Central memory CD8-positive, alpha-beta T cell (primary cell): ENCODE results near the gene FSTL1.

Experiments used
- ATAC-seq: fragments of 150-1000 bp; cut with Tn5 transposase; replicated peaks from 2 replicates; pipeline ENCODE4 v1.10.0; 2022; ENCODE audit warnings: mild to moderate bottlenecking, moderate FRiP score, moderate number of reproducible peaks; ENCODE audit not compliant: poor library complexity, severe bottlenecking; ENCODE audit errors: extremely low read depth
- DNase-seq, 2 donors: peaks; one replicate each; pipeline ENCODE4 v3.0.0; 2021; ENCODE audit warnings: low spot score in 2 of 2
- H3K27ac Mint-ChIP-seq: one replicate; pipeline ENCODE4 v1.8.0; 2022; ENCODE audit warnings: low read depth, mild to moderate bottlenecking, moderate library complexity, mixed read lengths
- H3K27me3 Mint-ChIP-seq: one replicate; pipeline ENCODE4 v1.8.0; 2022; ENCODE audit warnings: mixed read lengths
- H3K36me3 Mint-ChIP-seq: one replicate; pipeline ENCODE4 v1.8.0; 2022; ENCODE audit warnings: mild to moderate bottlenecking, moderate library complexity, mixed read lengths; ENCODE audit not compliant: insufficient read depth
- H3K4me1 Mint-ChIP-seq: one replicate; pipeline ENCODE4 v1.8.0; 2022; ENCODE audit warnings: mixed read lengths
- H3K4me3 Mint-ChIP-seq: one replicate; pipeline ENCODE4 v1.8.0; 2022; ENCODE audit warnings: mild to moderate bottlenecking, moderate library complexity, mixed read lengths
- H3K9me3 Mint-ChIP-seq: one replicate; pipeline ENCODE4 v1.8.0; 2022; ENCODE audit warnings: mixed read lengths

Gene FSTL1

GRCh38 chr3:120443626-120444123, 7.1 kb downstream of the FSTL1 start:
- no peak for ATAC-seq
- H3K27ac Mint-ChIP-seq = no peak overlapping the region
- H3K4me3 Mint-ChIP-seq = no peak overlapping the region
- no peaks in the 10 kb centered on the region for H3K36me3 Mint-ChIP-seq
- no peaks in the 10 kb centered on the region for H3K4me1 Mint-ChIP-seq
- no peaks in the 10 kb centered on the region for H3K9me3 Mint-ChIP-seq
- DNase-seq = no peak
- H3K27me3 Mint-ChIP-seq = peaks cover 25% of the 10 kb centered on the region

- no peak overlapping the region for H3K4me3 Mint-ChIP-seq
- H3K9me3 Mint-ChIP-seq = no peaks in the 10 kb centered on the region
- H3K4me1 Mint-ChIP-seq = no peaks in the 10 kb centered on the region
- H3K27ac Mint-ChIP-seq = no peak overlapping the region
- ATAC-seq (no peak), DNase-seq (no peak)
- no peaks in the 10 kb centered on the region for H3K36me3 Mint-ChIP-seq
- peaks cover 18% of the 10 kb centered on the region for H3K27me3 Mint-ChIP-seq
Measured at GRCh38 chr3:120442975-120443517, 7.7 kb downstream of the FSTL1 start.

GRCh38 chr3:120441776-120442175, 9.0 kb downstream of the FSTL1 start:
- no peak overlapping the region for H3K4me3 Mint-ChIP-seq
- no peak for DNase-seq
- no peaks in the 10 kb centered on the region for H3K4me1 Mint-ChIP-seq
- H3K36me3 Mint-ChIP-seq = no peaks in the 10 kb centered on the region
- no peak for ATAC-seq
- H3K9me3 Mint-ChIP-seq = no peaks in the 10 kb centered on the region
- no peak overlapping the region for H3K27ac Mint-ChIP-seq
- H3K27me3 Mint-ChIP-seq = peaks cover 12% of the 10 kb centered on the region

DNA sequence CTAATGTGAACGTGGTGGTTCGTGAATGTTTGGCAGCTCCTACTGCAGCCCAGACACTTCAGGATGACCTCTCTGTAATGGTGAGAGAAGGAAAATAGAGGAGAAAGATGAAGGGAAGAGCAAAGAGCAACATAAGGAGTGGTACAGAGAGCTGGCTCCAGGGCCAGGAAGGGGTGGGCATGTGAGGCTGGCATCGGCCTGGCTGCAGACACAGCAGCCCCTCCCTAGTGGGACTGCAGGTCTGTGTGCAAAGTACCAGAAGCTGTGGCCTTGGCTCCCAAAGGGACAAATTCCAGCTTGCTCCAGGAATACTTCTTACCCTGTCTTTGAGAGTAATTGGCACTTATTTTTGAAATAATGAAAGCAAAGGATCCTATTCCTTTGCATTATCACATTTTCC, 10.0 kb downstream of the FSTL1 start:
- Mint-ChIP-seq H3K27me3 (peaks cover 8% of the 10 kb centered on the region), H3K27ac (no peak overlapping the region), H3K36me3 (no peaks in the 10 kb centered on the region), H3K9me3 (no peaks in the 10 kb centered on the region), H3K4me3 (no peak overlapping the region), H3K4me1 (no peaks in the 10 kb centered on the region)
- ATAC-seq (no peak), DNase-seq (no peak)

DNA sequence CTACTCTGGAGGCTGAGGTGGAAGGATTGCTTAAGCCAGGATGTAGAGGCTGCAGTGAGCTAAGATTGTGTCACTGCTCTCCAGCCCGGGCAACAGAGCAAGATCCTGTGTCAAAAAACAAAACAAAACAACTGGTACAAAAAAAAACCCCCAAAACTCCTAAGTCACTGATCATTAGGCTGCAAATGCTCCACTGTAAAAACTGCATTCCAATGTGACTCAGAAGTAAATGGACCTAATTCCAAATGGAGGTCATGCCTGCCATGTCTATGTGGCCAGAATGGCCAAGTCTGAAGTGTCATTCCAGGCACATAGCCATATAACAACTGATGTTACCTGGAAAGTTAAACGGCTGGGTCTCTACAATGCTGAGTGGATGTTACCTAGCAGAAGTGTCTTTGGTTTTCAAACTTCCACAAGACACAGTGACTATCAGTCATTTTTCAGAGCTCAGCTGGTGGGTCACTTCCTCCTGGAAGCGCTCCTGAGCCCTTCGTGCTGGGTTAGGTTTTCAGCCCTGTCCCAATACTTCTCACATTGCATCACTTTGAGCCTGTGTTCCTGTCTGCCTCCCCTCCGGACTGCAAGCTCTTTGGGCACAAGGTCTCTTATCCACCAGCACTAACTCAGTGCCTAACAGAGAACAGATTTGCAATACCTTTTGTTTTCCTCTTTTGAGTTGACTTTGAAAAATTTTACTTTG, 10.6 kb downstream of the FSTL1 start:
- no peak for DNase-seq
- ATAC-seq = no peak
- Mint-ChIP-seq H3K27ac (no peak overlapping the region), H3K9me3 (no peaks in the 10 kb centered on the region), H3K36me3 (no peaks in the 10 kb centered on the region), H3K27me3 (peaks cover 13% of the 10 kb centered on the region), H3K4me1 (no peaks in the 10 kb centered on the region), H3K4me3 (no peak overlapping the region)

- Mint-ChIP-seq H3K27ac (no peak overlapping the region), H3K36me3 (no peaks in the 10 kb centered on the region), H3K4me1 (no peaks in the 10 kb centered on the region), H3K27me3 (peaks cover 27% of the 10 kb centered on the region), H3K9me3 (no peaks in the 10 kb centered on the region), H3K4me3 (no peak overlapping the region)
- ATAC-seq (no peak), DNase-seq (no peak)
Measured at GRCh38 chr3:120438665-120439370, 12.0 kb downstream of the FSTL1 start.

- H3K27me3 Mint-ChIP-seq = peaks cover 33% of the 10 kb centered on the region
- ATAC-seq = no peak
- no peak overlapping the region for H3K4me3 Mint-ChIP-seq
- H3K36me3 Mint-ChIP-seq = no peaks in the 10 kb centered on the region
- H3K9me3 Mint-ChIP-seq = no peaks in the 10 kb centered on the region
- DNase-seq = no peak
- no peaks in the 10 kb centered on the region for H3K4me1 Mint-ChIP-seq
- H3K27ac Mint-ChIP-seq = no peak overlapping the region
Measured at GRCh38 chr3:120438216-120438615, 12.6 kb downstream of the FSTL1 start.

GRCh38 chr3:120437559-120437958, 13.2 kb downstream of the FSTL1 start:
- no peaks in the 10 kb centered on the region for H3K4me1 Mint-ChIP-seq
- no peaks in the 10 kb centered on the region for H3K36me3 Mint-ChIP-seq
- H3K4me3 Mint-ChIP-seq = no peak overlapping the region
- no peak for ATAC-seq
- H3K9me3 Mint-ChIP-seq = no peaks in the 10 kb centered on the region
- no peak overlapping the region for H3K27ac Mint-ChIP-seq
- no peak for DNase-seq
- H3K27me3 Mint-ChIP-seq = peaks cover 39% of the 10 kb centered on the region

DNA sequence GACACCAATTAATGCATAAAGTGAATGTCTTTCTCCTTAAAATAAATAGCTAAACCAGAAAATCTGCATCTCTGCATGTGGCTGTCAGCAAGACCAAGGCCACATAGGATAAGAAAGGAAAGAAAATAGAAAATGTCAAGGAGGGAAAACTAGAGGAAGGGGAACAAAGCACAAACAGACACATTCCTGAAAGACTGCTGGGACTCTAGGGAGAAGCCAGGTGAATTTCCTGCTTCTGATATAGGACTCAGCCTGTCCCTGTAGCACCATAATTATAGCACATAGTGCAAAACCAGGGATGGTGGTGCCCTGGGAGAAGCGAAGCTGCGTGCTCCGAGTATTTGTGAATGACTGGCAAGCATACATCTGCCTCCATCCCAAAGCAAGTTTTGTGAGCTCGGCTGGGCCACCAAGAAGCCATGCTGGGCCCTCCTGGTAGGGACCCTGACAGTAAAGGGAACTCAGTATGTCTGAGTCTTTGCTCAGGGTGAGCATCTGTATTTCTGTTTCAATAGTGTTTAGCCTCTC, 14.2 kb downstream of the FSTL1 start:
- no peak for ATAC-seq
- H3K27ac Mint-ChIP-seq = no peak overlapping the region
- no peak overlapping the region for H3K4me3 Mint-ChIP-seq
- no peaks in the 10 kb centered on the region for H3K9me3 Mint-ChIP-seq
- H3K36me3 Mint-ChIP-seq = no peaks in the 10 kb centered on the region
- peaks cover 46% of the 10 kb centered on the region for H3K27me3 Mint-ChIP-seq
- no peaks in the 10 kb centered on the region for H3K4me1 Mint-ChIP-seq
- no peak for DNase-seq

GRCh38 chr3:120435621-120436020, 15.2 kb downstream of the FSTL1 start:
- Mint-ChIP-seq H3K9me3 (no peaks in the 10 kb centered on the region), H3K27me3 (peaks cover 46% of the 10 kb centered on the region), H3K4me3 (no peak overlapping the region), H3K27ac (no peak overlapping the region), H3K36me3 (no peaks in the 10 kb centered on the region), H3K4me1 (no peaks in the 10 kb centered on the region)
- no peak for ATAC-seq
- no peak for DNase-seq

- no peak overlapping the region for H3K4me3 Mint-ChIP-seq
- no peak for ATAC-seq
- peaks cover 46% of the 10 kb centered on the region for H3K27me3 Mint-ChIP-seq
- H3K36me3 Mint-ChIP-seq = no peaks in the 10 kb centered on the region
- no peaks in the 10 kb centered on the region for H3K4me1 Mint-ChIP-seq
- no peaks in the 10 kb centered on the region for H3K9me3 Mint-ChIP-seq
- no peak overlapping the region for H3K27ac Mint-ChIP-seq
- no peak for DNase-seq
Measured at GRCh38 chr3:120433662-120434331, 17.0 kb downstream of the FSTL1 start.

- ATAC-seq (no peak), DNase-seq (no peak)
- H3K27me3 Mint-ChIP-seq = peaks cover 54% of the 10 kb centered on the region
- no peaks in the 10 kb centered on the region for H3K4me1 Mint-ChIP-seq
- no peak overlapping the region for H3K27ac Mint-ChIP-seq
- no peaks in the 10 kb centered on the region for H3K36me3 Mint-ChIP-seq
- H3K4me3 Mint-ChIP-seq = no peak overlapping the region
- H3K9me3 Mint-ChIP-seq = no peaks in the 10 kb centered on the region
Measured at GRCh38 chr3:120432150-120432860, 18.5 kb downstream of the FSTL1 start.
